Measurements from ENCODE around the gene PROSER3. TPM values are rescaled to one million over a fixed set of nuclear protein-coding genes. Genes with fewer than 3 reads are reported as not detected.

Gene PROSER3
- total RNA-seq, 1 donor from 2014 or later: 6.1 TPM

- H3K4me3 ChIP-seq (ENCODE audit: low read depth, low read length): no peak overlapping the region
- no peaks in the 10 kb centered on the region for H3K36me3 ChIP-seq (ENCODE audit: control insufficient read depth, insufficient read depth, low read length)
- peaks cover 3% of the 10 kb centered on the region for H3K27me3 ChIP-seq (ENCODE audit: control insufficient read depth, insufficient read depth, low read length)
- no peak for TF ChIP-seq CTCF (IDR thresholded peaks at IDR 0.05; ENCODE audit: insufficient read depth, low read length, poor library complexity, severe bottlenecking)
- DNase-seq (ENCODE audit: low read depth): no peak
These were observed 31.4 kb downstream of the PROSER3 start for GRCh38 chr19:35789195-35789977.

DNA sequence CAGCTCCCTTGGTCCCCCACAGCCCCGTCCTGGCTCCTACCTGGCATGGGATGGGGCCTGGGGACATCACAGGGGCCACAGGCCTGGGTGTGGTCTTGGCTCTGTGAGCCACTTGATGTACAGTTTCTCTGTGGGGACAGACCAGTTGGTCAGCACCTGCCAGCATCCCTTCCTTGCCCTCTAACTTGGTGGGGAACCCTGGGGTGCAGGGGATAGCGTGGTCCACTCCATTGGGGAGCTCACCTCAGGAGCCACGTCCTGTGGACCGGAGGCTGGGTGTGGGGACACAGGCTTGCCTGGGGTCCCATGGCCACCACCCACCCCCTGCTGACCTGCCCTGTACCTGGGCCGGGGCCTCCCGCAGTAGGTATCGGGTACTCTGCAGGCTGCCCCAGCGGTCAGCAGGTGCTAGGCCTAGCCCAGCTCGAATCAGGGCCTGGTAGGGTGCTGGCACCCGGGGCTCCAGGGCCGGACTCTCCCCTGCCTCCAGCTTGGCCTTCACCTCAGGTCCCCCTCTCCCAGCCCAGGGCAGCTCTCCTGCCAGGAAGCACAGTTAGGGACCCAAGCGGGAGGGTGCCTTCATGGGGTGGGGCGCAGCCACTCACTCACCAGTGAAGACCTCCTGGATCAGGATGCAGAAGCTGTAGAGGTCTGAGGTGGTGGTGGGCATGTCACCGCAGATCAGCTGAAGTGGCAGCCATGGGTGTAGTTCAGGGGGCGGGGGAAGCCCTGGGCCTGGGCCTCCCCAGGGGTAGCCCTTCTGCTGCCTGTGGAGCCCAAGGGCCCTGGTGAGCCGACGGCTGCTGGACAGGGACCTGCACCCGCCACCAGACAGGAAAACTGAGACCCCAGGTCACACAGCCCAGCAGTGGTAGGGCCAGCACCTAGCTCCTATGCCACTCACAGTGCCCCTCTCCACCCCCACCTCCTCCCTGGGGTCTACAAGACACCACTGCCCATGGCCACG, 32.3 kb downstream of the PROSER3 start:
- Histone ChIP-seq H3K36me3 (ENCODE audit: control insufficient read depth, insufficient read depth, low read length) (no peaks in the 10 kb centered on the region), H3K4me3 (ENCODE audit: low read depth, low read length) (no peak overlapping the region), H3K27me3 (ENCODE audit: control insufficient read depth, insufficient read depth, low read length) (peaks cover 3% of the 10 kb centered on the region)
- TF ChIP-seq CTCF (IDR thresholded peaks at IDR 0.05; ENCODE audit: insufficient read depth, low read length, poor library complexity, severe bottlenecking): no peak
- DNase-seq (ENCODE audit: low read depth): no peak

GRCh38 chr19:35790981-35791813, 33.2 kb downstream of the PROSER3 start:
- Histone ChIP-seq H3K36me3 (ENCODE audit: control insufficient read depth, insufficient read depth, low read length) (no peaks in the 10 kb centered on the region), H3K4me3 (ENCODE audit: low read depth, low read length) (no peak overlapping the region), H3K27me3 (ENCODE audit: control insufficient read depth, insufficient read depth, low read length) (peaks cover 7% of the 10 kb centered on the region)
- no peak for TF ChIP-seq CTCF (IDR thresholded peaks at IDR 0.05; ENCODE audit: insufficient read depth, low read length, poor library complexity, severe bottlenecking)
- DNase-seq (ENCODE audit: low read depth): no peak

DNA sequence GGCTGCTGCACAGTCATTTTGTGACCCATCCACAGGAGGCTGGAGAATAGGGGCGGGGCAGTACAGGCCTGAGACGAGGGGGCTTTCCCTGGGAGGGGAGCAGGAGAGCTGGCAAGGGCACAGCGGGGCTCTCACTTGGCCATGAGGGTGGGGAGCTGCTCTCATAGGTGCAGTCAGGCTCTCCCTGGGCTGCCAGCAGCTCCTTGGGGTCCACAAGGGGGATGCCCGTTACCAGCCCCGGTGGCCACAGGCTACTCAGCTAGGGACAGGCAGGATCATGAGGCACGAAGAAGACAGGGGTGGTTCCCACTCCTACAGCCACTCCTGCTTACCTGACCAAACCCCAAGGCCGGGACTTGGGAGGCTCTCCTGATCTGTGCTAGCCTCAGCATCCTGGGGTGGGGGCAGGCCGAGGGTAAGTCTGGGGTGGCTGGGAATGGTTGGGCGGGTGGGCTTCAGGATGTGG, 33.9 kb downstream of the PROSER3 start:
- no peak for DNase-seq (ENCODE audit: low read depth)

More for the DNA sequence above, 33.9 kb downstream of the PROSER3 start:
- no peaks in the 10 kb centered on the region for H3K36me3 ChIP-seq (ENCODE audit: control insufficient read depth, insufficient read depth, low read length)
- no peak overlapping the region for H3K4me3 ChIP-seq (ENCODE audit: low read depth, low read length)
- peaks cover 13% of the 10 kb centered on the region for H3K27me3 ChIP-seq (ENCODE audit: control insufficient read depth, insufficient read depth, low read length)
- no peak for TF ChIP-seq CTCF (IDR thresholded peaks at IDR 0.05; ENCODE audit: insufficient read depth, low read length, poor library complexity, severe bottlenecking)
